ENCODE data around the gene RELL1. TPM values are rescaled to one million over a fixed set of nuclear protein-coding genes. Genes with fewer than 3 reads are reported as not detected.

Gene RELL1
- total RNA-seq, 1 donor from 2014 or later, result 45.8 TPM

DNA sequence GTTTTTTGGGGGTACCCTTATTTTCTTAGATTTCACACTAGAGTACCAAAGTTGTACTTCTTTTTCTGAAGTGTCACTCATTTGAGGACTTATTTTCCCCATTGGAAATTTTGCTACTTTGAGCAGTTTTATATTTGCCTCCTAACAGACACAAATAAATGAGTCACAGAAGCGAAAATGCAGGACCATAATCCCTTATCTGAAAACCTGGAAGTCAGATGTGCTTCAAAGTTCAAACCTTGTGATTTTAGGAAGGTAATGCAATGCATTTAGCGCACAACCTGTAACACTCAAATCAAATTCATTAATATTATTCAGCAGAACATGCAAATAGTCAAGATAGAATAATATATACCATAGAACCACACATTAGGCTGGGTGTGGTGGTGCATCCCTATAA lies 6.9 kb downstream of the RELL1 start:
- H3K27ac Mint-ChIP-seq, result no peak overlapping the region
- no peak overlapping the region for H3K4me3 Mint-ChIP-seq
- H3K9me3 Mint-ChIP-seq, result peaks cover 4% of the 10 kb centered on the region
- TF ChIP-seq, protein P1, sequence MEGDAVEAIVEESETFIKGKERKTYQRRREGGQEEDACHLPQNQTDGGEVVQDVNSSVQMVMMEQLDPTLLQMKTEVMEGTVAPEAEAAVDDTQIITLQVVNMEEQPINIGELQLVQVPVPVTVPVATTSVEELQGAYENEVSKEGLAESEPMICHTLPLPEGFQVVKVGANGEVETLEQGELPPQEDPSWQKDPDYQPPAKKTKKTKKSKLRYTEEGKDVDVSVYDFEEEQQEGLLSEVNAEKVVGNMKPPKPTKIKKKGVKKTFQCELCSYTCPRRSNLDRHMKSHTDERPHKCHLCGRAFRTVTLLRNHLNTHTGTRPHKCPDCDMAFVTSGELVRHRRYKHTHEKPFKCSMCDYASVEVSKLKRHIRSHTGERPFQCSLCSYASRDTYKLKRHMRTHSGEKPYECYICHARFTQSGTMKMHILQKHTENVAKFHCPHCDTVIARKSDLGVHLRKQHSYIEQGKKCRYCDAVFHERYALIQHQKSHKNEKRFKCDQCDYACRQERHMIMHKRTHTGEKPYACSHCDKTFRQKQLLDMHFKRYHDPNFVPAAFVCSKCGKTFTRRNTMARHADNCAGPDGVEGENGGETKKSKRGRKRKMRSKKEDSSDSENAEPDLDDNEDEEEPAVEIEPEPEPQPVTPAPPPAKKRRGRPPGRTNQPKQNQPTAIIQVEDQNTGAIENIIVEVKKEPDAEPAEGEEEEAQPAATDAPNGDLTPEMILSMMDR (conservative IDR thresholded peaks at IDR 0.05), result no peak
- H3K4me1 Mint-ChIP-seq (ENCODE audit: unreplicated experiment), result peaks cover 42% of the 10 kb centered on the region
- no peaks in the 10 kb centered on the region for H3K27me3 Mint-ChIP-seq
- DNase-seq (ENCODE audit: extremely low spot score, unreplicated experiment), result no peak
- peaks cover 26% of the 10 kb centered on the region for H3K36me3 Mint-ChIP-seq

DNA sequence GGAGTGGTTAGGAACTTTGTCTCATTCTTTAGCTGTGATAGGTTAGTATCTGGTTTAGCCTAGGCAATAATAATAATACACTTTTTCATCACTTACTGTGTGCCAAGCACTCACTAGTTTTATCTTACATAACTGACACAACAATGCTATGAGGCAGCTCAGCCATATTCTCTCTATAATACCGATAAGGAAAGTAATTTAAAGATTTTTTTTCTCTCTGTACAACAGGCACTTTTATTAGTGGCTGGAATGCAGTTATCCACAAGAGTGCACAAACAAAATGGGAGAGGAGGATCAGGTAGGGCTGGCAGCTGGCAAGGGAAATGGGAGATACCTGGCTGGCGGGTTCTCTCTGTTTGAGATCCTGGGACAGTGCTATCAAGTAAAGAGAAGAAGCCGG lies 7.6 kb downstream of the RELL1 start:
- TF ChIP-seq, protein P1 (conservative IDR thresholded peaks at IDR 0.05), result no peak

DNA sequence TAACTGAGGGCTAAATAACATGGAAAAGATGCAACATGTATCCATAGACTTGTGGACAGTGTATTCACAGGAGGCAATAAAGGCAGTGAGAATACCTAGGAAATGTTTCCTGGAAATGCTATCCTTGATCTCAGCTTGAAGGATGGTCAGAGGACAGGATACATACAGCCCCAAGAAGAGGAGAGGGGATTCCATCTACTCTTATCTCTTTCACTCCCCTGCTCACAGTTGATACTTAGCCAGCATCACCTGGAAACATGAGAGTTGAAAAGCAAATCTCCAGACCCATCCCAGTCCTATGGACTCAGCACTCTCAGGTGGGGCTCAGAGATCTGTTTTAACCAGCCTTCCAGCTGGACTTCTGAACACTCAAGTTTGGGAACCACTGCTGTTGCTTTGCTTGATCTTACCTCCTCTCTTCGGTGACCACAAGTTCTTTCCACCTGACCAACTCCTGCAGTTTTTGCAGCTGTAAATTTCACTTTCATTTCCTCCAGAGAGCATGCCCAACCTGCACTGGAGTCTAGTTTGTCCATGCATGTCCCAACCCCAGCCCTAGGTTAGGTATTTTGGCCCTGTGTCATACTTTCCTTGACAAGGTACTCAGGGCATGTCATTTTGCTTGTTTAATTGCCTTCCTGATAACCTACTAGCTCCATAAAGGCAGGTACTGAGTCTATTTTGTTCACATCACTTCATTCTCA lies 10.4 kb downstream of the RELL1 start:
- Mint-ChIP-seq H3K9me3 (no peaks in the 10 kb centered on the region), H3K4me3 (peak overlapping the region; percentile 6), H3K4me1 (ENCODE audit: unreplicated experiment) (peaks cover 34% of the 10 kb centered on the region), H3K27me3 (no peaks in the 10 kb centered on the region), H3K27ac (peak overlapping the region; percentile 72), H3K36me3 (peaks cover 22% of the 10 kb centered on the region)
- DNase-seq (ENCODE audit: extremely low spot score, unreplicated experiment), result no peak
- TF ChIP-seq, protein P1 (conservative IDR thresholded peaks at IDR 0.05), result no peak

More for the DNA sequence above, 7.6 kb downstream of the RELL1 start:
- H3K9me3 Mint-ChIP-seq, result peaks cover 4% of the 10 kb centered on the region
- no peak overlapping the region for H3K4me3 Mint-ChIP-seq
- H3K4me1 Mint-ChIP-seq (ENCODE audit: unreplicated experiment), result peaks cover 45% of the 10 kb centered on the region
- DNase-seq (ENCODE audit: extremely low spot score, unreplicated experiment), result no peak
- H3K27ac Mint-ChIP-seq, result peak overlapping the region; percentile 73
- H3K36me3 Mint-ChIP-seq, result peaks cover 23% of the 10 kb centered on the region
- no peaks in the 10 kb centered on the region for H3K27me3 Mint-ChIP-seq

DNA sequence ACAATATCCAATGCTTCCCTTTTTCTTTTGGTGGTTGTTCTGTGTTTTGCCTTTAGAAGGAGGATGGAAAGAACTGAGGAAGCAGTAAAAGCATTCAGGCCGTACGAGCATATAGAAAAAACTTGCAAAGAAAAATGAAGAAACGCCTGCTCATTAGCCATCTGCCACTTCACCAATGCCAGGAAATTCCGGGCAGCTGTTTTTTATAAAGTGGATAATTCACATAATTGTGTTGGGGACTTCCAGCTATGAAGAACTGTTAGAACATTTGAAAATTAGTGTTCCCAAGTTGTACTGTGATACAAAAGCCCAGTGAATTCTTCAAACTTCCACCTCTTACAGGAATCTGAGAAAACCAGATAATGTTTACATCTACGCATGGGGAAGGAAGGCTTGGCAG lies 11.7 kb downstream of the RELL1 start:
- no peaks in the 10 kb centered on the region for H3K9me3 Mint-ChIP-seq
- H3K4me3 Mint-ChIP-seq, result no peak overlapping the region
- TF ChIP-seq, protein P1 (conservative IDR thresholded peaks at IDR 0.05), result no peak
- H3K27me3 Mint-ChIP-seq, result no peaks in the 10 kb centered on the region
- no peak for DNase-seq (ENCODE audit: extremely low spot score, unreplicated experiment)
- H3K36me3 Mint-ChIP-seq, result peaks cover 22% of the 10 kb centered on the region
- peak overlapping the region; percentile 63 for H3K27ac Mint-ChIP-seq
- peaks cover 34% of the 10 kb centered on the region for H3K4me1 Mint-ChIP-seq (ENCODE audit: unreplicated experiment)

DNA sequence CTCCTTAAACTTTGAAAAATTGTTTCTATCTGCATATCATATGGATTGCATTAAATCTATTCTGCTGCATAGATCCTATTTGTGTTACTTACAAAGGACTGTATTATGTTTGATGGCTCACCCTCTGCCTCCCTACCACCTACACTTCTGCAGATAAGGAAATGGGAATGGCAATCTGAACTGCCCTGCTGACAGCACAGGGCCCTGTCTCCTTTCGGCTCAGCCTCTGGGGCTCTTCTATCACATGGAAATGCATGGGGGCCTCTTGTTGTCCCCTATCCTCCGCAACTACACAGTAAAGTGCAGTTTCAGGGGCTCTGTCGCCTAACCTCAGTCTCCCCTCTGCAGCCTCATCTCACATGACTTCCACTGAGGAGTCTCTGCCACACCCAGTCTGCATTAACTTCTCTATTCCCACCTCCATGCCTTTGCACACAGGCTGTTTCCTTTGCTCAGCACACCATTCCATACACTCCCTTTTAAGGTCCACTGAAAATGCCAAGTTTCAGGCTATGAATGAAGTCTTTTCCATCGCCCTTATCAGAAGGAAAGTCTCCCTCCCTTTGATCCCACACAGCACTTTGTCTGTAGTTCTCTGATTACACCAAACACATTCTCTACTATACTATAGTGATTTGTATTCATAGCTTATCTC lies 12.5 kb downstream of the RELL1 start:
- H3K27me3 Mint-ChIP-seq, result no peaks in the 10 kb centered on the region
- H3K9me3 Mint-ChIP-seq, result no peaks in the 10 kb centered on the region
- DNase-seq (ENCODE audit: extremely low spot score, unreplicated experiment), result no peak
- peak overlapping the region; percentile 49 for H3K4me3 Mint-ChIP-seq
- TF ChIP-seq, protein P1 (conservative IDR thresholded peaks at IDR 0.05), result no peak
- peaks cover 34% of the 10 kb centered on the region for H3K4me1 Mint-ChIP-seq (ENCODE audit: unreplicated experiment)
- H3K27ac Mint-ChIP-seq, result peak overlapping the region; percentile 63
- peaks cover 21% of the 10 kb centered on the region for H3K36me3 Mint-ChIP-seq

Data from type B pancreatic cell (in vitro differentiated cells).